ENCODE data around the gene CACNA1I. TPM values are rescaled to one million over a fixed set of nuclear protein-coding genes. Genes with fewer than 3 reads are reported as not detected.
A peak's percentile ranks its signal among the peaks of the same experiment; 100 is the strongest.
"Not testable (repeated sequence)": the region's sequence is repeated elsewhere in the genome, so short reads cannot be mapped to it uniquely, and the experiment has no call there.

CACNA1I gene
- total RNA-seq (under 1 TPM in 5 of 10 donors, not detected in 5; 0.04 to 0.06 (median 0.05) TPM), polyA plus RNA-seq (under 1 TPM in 1 of 2 donors, not detected in 1; under 0.01 TPM)
- long read RNA-seq, donor 1 = 0 reads
- long read RNA-seq, donor 2 = 0 reads
- long read RNA-seq, donor 3 = 0 reads

DNA sequence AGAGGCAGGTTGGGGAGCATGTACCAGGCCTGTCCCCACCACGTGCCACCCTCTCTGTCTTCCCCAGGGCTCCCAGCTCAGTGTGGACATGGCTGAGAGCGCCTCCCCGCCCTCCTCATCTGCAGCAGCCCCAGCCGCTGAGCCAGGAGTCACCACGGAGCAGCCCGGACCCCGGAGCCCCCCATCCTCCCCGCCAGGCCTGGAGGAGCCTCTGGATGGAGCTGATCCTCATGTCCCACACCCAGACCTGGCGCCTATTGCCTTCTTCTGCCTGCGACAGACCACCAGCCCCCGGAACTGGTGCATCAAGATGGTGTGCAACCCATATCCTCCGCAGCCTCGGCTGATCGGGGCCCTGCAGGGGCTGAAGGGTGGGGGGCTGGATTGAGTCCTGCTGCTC is at the start of gene CACNA1I:
TSS of gene CACNA1I (plus strand) at position 89 of the 400 bp plus-strand sequence. CDS start at position 89, 0 bp downstream.
- intact Hi-C loops (cut with DNase I) = no loop called here
- DNase-seq (no peak), ATAC-seq (no peak)
- no peak within 1 kb of the TSS for H3K27ac ChIP-seq
- TF ChIP-seq, protein P1, sequence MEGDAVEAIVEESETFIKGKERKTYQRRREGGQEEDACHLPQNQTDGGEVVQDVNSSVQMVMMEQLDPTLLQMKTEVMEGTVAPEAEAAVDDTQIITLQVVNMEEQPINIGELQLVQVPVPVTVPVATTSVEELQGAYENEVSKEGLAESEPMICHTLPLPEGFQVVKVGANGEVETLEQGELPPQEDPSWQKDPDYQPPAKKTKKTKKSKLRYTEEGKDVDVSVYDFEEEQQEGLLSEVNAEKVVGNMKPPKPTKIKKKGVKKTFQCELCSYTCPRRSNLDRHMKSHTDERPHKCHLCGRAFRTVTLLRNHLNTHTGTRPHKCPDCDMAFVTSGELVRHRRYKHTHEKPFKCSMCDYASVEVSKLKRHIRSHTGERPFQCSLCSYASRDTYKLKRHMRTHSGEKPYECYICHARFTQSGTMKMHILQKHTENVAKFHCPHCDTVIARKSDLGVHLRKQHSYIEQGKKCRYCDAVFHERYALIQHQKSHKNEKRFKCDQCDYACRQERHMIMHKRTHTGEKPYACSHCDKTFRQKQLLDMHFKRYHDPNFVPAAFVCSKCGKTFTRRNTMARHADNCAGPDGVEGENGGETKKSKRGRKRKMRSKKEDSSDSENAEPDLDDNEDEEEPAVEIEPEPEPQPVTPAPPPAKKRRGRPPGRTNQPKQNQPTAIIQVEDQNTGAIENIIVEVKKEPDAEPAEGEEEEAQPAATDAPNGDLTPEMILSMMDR (IDR thresholded peaks at IDR 0.05) = no peak
- no peaks in the 10 kb centered on the region for H3K4me1 ChIP-seq
- H3K27me3 ChIP-seq = peaks cover 0 to 18% (median 8%) of the 10 kb centered on the region in 7 donors
- no peaks in the 10 kb centered on the region for H3K9me3 ChIP-seq
- WGBS, 2 donors = 76 to 83% methylated on average over 14 of the region's 14 CpGs
- no peak within 1 kb of the TSS for H3K4me3 ChIP-seq
- H3K36me3 ChIP-seq = no peaks in the 10 kb centered on the region

DNA sequence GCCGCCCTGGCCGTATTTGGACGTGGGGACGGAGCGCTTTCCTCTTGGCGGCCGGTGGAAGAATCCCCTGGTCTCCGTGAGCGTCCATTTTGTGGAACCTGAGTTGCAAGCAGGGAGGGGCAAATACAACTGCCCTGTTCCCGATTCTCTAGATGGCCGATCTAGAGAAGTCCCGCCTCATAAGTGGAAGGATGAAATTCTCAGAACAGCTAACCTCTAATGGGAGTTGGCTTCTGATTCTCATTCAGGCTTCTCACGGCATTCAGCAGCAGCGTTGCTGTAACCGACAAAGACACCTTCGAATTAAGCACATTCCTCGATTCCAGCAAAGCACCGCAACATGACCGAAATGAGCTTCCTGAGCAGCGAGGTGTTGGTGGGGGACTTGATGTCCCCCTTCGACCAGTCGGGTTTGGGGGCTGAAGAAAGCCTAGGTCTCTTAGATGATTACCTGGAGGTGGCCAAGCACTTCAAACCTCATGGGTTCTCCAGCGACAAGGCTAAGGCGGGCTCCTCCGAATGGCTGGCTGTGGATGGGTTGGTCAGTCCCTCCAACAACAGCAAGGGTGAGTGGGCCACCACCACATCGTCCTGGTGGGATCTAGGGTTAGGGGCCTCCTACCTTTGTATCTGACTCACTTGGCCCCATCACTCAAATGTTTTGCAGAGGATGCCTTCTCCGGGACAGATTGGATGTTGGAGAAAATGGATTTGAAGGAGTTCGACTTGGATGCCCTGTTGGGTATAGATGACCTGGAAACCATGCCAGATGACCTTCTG is 49.3 kb upstream of the CACNA1I start:
- H3K27ac ChIP-seq = peak overlapping the region; percentile 97 to 100 (median 100)
- peaks cover 29 to 65% (median 56%) of the 10 kb centered on the region in 9 donors for H3K4me1 ChIP-seq
- peak overlapping the region; percentile 81 to 100 (median 98) for H3K4me3 ChIP-seq
- ATAC-seq, H3K27me3 ChIP-seq, H3K9me3 ChIP-seq, DNase-seq: not testable (repeated sequence)
- peaks cover 0 to 64% (median 23%) of the 10 kb centered on the region in 9 donors for H3K36me3 ChIP-seq
- WGBS, 2 donors = 1 to 2% methylated on average over 28 of the region's 28 CpGs
- intact Hi-C loops (cut with DNase I) = loop anchor here in 8 of 10 donors (2.0 to 10.0 kb wide), 7 partner anchors 18 to 356 kb away; partner anchors contain the start of genes RPL3 (in 5 of the 8), SYNGR1 (in 3 of the 8) and MIEF1 (in 1 of the 8)

DNA sequence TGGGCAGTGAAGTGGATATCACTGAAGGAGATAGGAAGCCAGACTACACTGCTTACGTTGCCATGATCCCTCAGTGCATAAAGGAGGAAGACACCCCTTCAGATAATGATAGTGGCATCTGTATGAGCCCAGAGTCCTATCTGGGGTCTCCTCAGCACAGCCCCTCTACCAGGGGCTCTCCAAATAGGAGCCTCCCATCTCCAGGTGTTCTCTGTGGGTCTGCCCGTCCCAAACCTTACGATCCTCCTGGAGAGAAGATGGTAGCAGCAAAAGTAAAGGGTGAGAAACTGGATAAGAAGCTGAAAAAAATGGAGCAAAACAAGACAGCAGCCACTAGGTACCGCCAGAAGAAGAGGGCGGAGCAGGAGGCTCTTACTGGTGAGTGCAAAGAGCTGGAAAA is 48.5 kb upstream of the CACNA1I start:
- H3K27me3 ChIP-seq, H3K9me3 ChIP-seq, ATAC-seq, DNase-seq: not testable (repeated sequence)
- H3K4me1 ChIP-seq = peaks cover 31 to 72% (median 56%) of the 10 kb centered on the region in 9 donors
- H3K36me3 ChIP-seq = peaks cover 0 to 58% (median 23%) of the 10 kb centered on the region in 9 donors
- H3K4me3 ChIP-seq = peak overlapping the region; percentile 81 to 100 (median 98)
- WGBS, 2 donors = 8 to 30% methylated on average over 3 to 4 of the region's 5 CpGs
- H3K27ac ChIP-seq = peak overlapping the region in 9 of 10 donors; percentile 97 to 100 (median 100)
- intact Hi-C loops (cut with DNase I) = loop anchor here in 8 of 10 donors (5.0 to 10.0 kb wide), 5 partner anchors 177 to 357 kb away; partner anchors contain the start of genes RPL3 (in 5 of the 8) and SYNGR1 (in 3 of the 8)

DNA sequence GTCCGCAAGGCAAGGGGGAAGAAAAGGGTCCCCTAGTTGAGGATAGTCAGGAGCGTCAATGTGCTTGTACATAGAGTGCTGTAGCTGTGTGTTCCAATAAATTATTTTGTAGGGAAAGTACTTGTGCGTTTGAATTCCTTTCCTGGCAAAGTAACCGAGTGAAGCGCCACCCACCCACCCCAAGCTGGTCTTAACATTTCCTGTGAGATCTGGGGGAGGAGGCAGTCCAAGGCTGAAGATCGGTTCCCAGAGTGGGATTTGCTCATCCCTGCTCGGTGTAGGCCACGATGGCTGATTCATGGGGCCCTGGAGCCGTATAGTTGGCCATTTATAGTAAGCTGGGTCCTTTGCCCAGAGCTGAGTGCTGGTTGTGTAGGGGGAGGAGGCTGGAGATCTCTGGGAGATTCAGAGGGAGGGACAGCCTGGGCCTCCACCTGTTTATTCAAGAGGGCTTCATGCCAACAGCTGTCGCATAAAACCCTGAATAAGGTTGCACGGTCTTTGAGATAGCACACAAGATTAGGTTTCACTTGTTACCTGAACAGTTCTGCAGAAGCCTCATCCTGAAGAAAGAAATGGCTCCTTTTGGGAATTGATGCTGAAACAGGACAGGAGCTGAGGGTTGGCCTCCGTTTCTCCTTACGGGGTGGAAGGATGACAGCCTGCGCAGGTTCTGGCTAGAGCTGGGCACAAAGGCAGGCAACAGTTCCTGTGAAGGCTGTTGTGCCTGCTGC is 47.8 kb upstream of the CACNA1I start:
- TF ChIP-seq, protein P1 (IDR thresholded peaks at IDR 0.05) = no peak
- 10 to 13% methylated on average over 14 of the region's 14 CpGs for WGBS, 2 donors
- H3K9me3 ChIP-seq = no peaks in the 10 kb centered on the region
- no peaks in the 10 kb centered on the region for H3K27me3 ChIP-seq
- peak overlapping the region in 9 of 10 donors; percentile 97 to 100 (median 100) for H3K27ac ChIP-seq
- ATAC-seq (peak in 4 of 8 donors; percentile 0 to 15 (median 6)), DNase-seq (no peak)
- H3K4me1 ChIP-seq = peaks cover 34 to 79% (median 61%) of the 10 kb centered on the region in 9 donors
- intact Hi-C loops (cut with DNase I) = loop anchor here in 8 of 10 donors (5.0 to 10.0 kb wide), 5 partner anchors 178 to 358 kb away; partner anchors contain the start of genes RPL3 (in 5 of the 8) and SYNGR1 (in 3 of the 8)
- peaks cover 0 to 58% (median 23%) of the 10 kb centered on the region in 9 donors for H3K36me3 ChIP-seq
- H3K4me3 ChIP-seq = peak overlapping the region; percentile 81 to 100 (median 98)
